Measurements from ENCODE around the gene EHMT2. TPM values are rescaled to one million over a fixed set of nuclear protein-coding genes. Genes with fewer than 3 reads are reported as not detected.

EHMT2 gene
- polyA plus RNA-seq, 2 of the 4 experiments (the other 2 are of a cell fraction): 15.4 to 32.3 TPM

- ATAC-seq (no peak), DNase-seq (ENCODE audit: low read depth in 1 of 2, low spot score in 1 of 2) (no peak), FAIRE-seq (no peak)
- peaks cover 3% of the 10 kb centered on the region; the same call in 1 of the 3 replicates for H3K9me3 ChIP-seq
- no peak for TF ChIP-seq HDAC2 (IDR thresholded peaks at IDR 0.05)
- TF ChIP-seq PBX3 (IDR thresholded peaks at IDR 0.05): no peak
- TF ChIP-seq CHD4 (IDR thresholded peaks at IDR 0.05; ENCODE audit: borderline replicate concordance): no peak
- TF ChIP-seq ZC3H11A (IDR thresholded peaks at IDR 0.05): no peak
- TF ChIP-seq TP53 (CRISPR knock-in tag; IDR thresholded peaks at IDR 0.05): no peak
- TF ChIP-seq FOSL2 (IDR thresholded peaks at IDR 0.05): no peak
- no peak for TF ChIP-seq FOSL2 (CRISPR knock-in tag; IDR thresholded peaks at IDR 0.05)
- no peak for TF ChIP-seq CHD2 (IDR thresholded peaks at IDR 0.05; ENCODE audit: low read length, partially characterized antibody)
- no peak for TF ChIP-seq EHF (CRISPR knock-in tag; IDR thresholded peaks at IDR 0.05)
- no peak for TF ChIP-seq ZSCAN20 (CRISPR knock-in tag; IDR thresholded peaks at IDR 0.05)
- no peak for TF ChIP-seq ZFP36 (IDR thresholded peaks at IDR 0.05; ENCODE audit: borderline replicate concordance, partially characterized antibody)
- no peak for TF ChIP-seq ESRRA (IDR thresholded peaks at IDR 0.05; ENCODE audit: borderline replicate concordance, low read length)
- no peak for TF ChIP-seq RFX5 (IDR thresholded peaks at IDR 0.05)
- no peak for TF ChIP-seq HES2 (IDR thresholded peaks at IDR 0.05)
- no peak for TF ChIP-seq KDM5A (IDR thresholded peaks at IDR 0.05)
- TF ChIP-seq HOXB5 (CRISPR knock-in tag; IDR thresholded peaks at IDR 0.05): no peak
- no peak for TF ChIP-seq CBX8 (IDR thresholded peaks at IDR 0.05)
- no peak for TF ChIP-seq MYC (IDR thresholded peaks at IDR 0.05; ENCODE audit: borderline replicate concordance, low read length)
- H3K27ac ChIP-seq: no peak within 1 kb of the TSS
- 64% methylated on average over 11 of the region's 11 CpGs for WGBS (ENCODE audit: missing lambda C conversion rate)
- H3K4me3 ChIP-seq: no peak within 1 kb of the TSS
- POLR2A ChIA-PET: no interaction called here
- 0 out of 3 replicates have a peak within 1 kb of the TSS, but pooled peaks have one; percentile 14 for H3K4me2 ChIP-seq
- CTCF ChIA-PET: no interaction called here
- no peaks in the 10 kb centered on the region; the same call in 2 of the 3 replicates for H3K4me1 ChIP-seq
Observed at GRCh38 chr6:31927242-31927862, 29.9 kb upstream of the EHMT2 start, which contains the start of gene C2. Gene C2 (plus strand): TSS chr6:31927717. CDS start chr6:31927753, 36 bp downstream.

- 21% methylated on average over 5 of the region's 5 CpGs for WGBS (ENCODE audit: missing lambda C conversion rate)
- peaks cover 3% of the 10 kb centered on the region; the same call in 1 of the 3 replicates for H3K9me3 ChIP-seq
- FAIRE-seq: no peak
- no peak for DNase-seq (ENCODE audit: low read depth in 1 of 2, low spot score in 1 of 2)
- TF ChIP-seq HOXA7 (CRISPR knock-in tag; IDR thresholded peaks at IDR 0.05) (no peak), MYC (IDR thresholded peaks at IDR 0.05; ENCODE audit: borderline replicate concordance, low read length) (no peak), CBX8 (IDR thresholded peaks at IDR 0.05) (no peak), RARB (CRISPR knock-in tag; IDR thresholded peaks at IDR 0.05) (no peak), MAX (IDR thresholded peaks at IDR 0.05) (no peak), FOSB (CRISPR knock-in tag; IDR thresholded peaks at IDR 0.05) (no peak)
- no peak overlapping the region for H3K27ac ChIP-seq
- ChIA-PET POLR2A (no interaction called here), CTCF (interaction anchor here (0.8 to 4.9 kb wide), 3 partner anchors 20 to 85 kb away, joined by 3 to 24 read pairs (median 3); no protein-coding TSS in a partner anchor)
- peaks cover 14% of the 10 kb centered on the region for H3K4me1 ChIP-seq
- H3K4me3 ChIP-seq: no peak overlapping the region
- ATAC-seq: peak in 1 of 2 experiments; percentile 52; a peak in 1 of 6 replicates
- H3K4me2 ChIP-seq: no peak overlapping the region
Observed at GRCh38 chr6:31922942-31923341, 25.4 kb upstream of the EHMT2 start.

GRCh38 chr6:31920811-31921210 lies 23.3 kb upstream of the EHMT2 start:
- FAIRE-seq (no peak), ATAC-seq (peak in 1 of 2 experiments; percentile 33; a peak in 2 of 6 replicates), DNase-seq (ENCODE audit: low read depth in 1 of 2, low spot score in 1 of 2) (peak in 1 of 2 experiments; percentile 55)
- Histone ChIP-seq H3K4me1 (peaks cover 14% of the 10 kb centered on the region), H3K9me3 (no peaks in the 10 kb centered on the region; the same call in 2 of the 3 replicates), H3K4me2 (peak overlapping the region; percentile 20; the same call in 1 of the 3 replicates), H3K27ac (peak overlapping the region; percentile 47 to 61; a peak in 4 of 6 replicates), H3K4me3 (no peak overlapping the region)
- ChIA-PET CTCF (interaction anchor here (4.9 kb wide), 1 partner anchor 31 kb away, joined by 24 read pairs; no protein-coding TSS in a partner anchor), POLR2A (no interaction called here)
- WGBS (ENCODE audit: missing lambda C conversion rate): 25% methylated on average over 1 of the region's 2 CpGs
- TF ChIP-seq USF2 (IDR thresholded peaks at IDR 0.05) (no peak), POLR2AphosphoS2 (conservative IDR thresholded peaks at IDR 0.05; ENCODE audit: low read length) (no peak), BCL3 (IDR thresholded peaks at IDR 0.05) (no peak), FOSB (CRISPR knock-in tag; IDR thresholded peaks at IDR 0.05) (no peak), CHD4 (IDR thresholded peaks at IDR 0.05; ENCODE audit: borderline replicate concordance) (no peak), ZC3H11A (IDR thresholded peaks at IDR 0.05) (no peak), JUN (IDR thresholded peaks at IDR 0.05) (no peak), CTCF (IDR thresholded peaks at IDR 0.05) (no peak), NR3C1 (IDR thresholded peaks at IDR 0.05) (no peak), HOXA7 (CRISPR knock-in tag; IDR thresholded peaks at IDR 0.05) (no peak), CEBPB (IDR thresholded peaks at IDR 0.05) (no peak)

Measured in A549 (cell line).